ENCODE measurements around the gene PER2.
"Not testable (repeated sequence)": the region's sequence is repeated elsewhere in the genome, so short reads cannot be mapped to it uniquely, and the experiment has no call there.

The PER2 gene

DNA sequence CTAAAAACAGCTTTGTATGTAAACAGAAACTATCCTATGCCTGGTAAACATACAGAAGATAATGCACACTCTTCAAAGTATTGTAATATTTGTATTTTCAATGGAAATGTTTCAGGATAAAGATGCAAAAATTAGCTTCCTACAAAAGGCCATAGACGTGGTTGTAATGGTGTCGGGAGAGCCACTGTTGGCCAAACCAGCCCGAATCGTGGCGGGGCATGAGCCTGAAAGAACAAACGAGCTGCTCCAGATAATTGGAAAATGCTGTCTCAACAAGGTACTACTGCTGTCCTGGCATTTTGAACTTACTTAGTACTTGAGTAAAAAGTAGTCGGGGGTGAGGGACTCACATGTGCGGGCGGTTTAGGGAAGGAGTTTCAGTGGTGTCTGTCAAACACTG, 37.3 kb upstream of the PER2 start:
- no peak overlapping the region for H3K4me3 ChIP-seq (ENCODE audit: low read depth, low read length)
- no peaks in the 10 kb centered on the region for H3K9me3 ChIP-seq (ENCODE audit: control insufficient read depth, insufficient read depth, low read depth, low read length)
- 0 out of 2 replicates have a peak, but pooled peaks cover 2% of the 10 kb centered on the region for H3K4me1 ChIP-seq (ENCODE audit: control insufficient read depth, insufficient read depth, low read length)
- ChIA-PET CTCF (no interaction called here), POLR2A (no interaction called here)
- H3K27ac ChIP-seq (ENCODE audit: extremely low read depth, low read depth, low read length): no peak overlapping the region
- TF ChIP-seq ZNF24 (tag by site-specific recombination; IDR thresholded peaks at IDR 0.05): no peak
- TF ChIP-seq, protein P1, sequence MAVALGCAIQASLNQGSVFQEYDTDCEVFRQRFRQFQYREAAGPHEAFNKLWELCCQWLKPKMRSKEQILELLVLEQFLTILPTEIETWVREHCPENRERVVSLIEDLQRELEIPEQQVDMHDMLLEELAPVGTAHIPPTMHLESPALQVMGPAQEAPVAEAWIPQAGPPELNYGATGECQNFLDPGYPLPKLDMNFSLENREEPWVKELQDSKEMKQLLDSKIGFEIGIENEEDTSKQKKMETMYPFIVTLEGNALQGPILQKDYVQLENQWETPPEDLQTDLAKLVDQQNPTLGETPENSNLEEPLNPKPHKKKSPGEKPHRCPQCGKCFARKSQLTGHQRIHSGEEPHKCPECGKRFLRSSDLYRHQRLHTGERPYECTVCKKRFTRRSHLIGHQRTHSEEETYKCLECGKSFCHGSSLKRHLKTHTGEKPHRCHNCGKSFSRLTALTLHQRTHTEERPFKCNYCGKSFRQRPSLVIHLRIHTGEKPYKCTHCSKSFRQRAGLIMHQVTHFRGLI (tag by site-specific recombination; IDR thresholded peaks at IDR 0.05): peak; percentile 90
- TF ChIP-seq ZNF585B (tag by site-specific recombination; IDR thresholded peaks at IDR 0.05): no peak
- no peak for TF ChIP-seq ZNF133 (tag by site-specific recombination; IDR thresholded peaks at IDR 0.05)
- TF ChIP-seq ZNF626 (tag by site-specific recombination; IDR thresholded peaks at IDR 0.05): no peak
- H3K36me3 ChIP-seq (ENCODE audit: control insufficient read depth in 2 of 2, insufficient read depth in 1 of 2, low read length in 2 of 2): peaks cover 14 to 76% of the 10 kb centered on the region in 2 experiments; a peak in 2 of 3 replicates

DNA sequence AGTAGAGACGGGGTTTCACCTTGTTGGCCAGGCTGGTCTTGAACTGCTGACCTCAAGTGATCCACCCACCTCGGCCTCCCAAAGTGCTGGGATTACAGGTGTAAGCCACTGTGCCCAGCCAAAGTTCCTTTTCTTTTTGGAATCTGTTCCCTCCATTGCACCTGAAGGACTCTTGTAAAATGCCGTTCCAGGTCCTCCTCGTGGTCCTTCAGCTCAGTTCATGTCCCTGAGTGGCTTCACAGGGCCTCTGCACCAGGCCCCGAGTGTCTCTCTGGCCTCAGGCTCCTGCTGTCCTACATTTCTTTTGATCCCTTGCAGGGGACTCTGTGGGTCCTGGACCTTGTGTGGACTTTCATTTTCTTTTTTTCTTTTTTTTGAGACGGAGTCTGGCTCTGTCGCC, 35.8 kb upstream of the PER2 start:
- H3K27ac ChIP-seq (ENCODE audit: extremely low read depth, low read depth, low read length); H3K9me3 ChIP-seq (ENCODE audit: control insufficient read depth, insufficient read depth, low read depth, low read length); POLR2A ChIA-PET; H3K4me1 ChIP-seq (ENCODE audit: control insufficient read depth, insufficient read depth, low read length); H3K4me3 ChIP-seq (ENCODE audit: low read depth, low read length): not testable (repeated sequence)
- CTCF ChIA-PET: interaction anchor here (1.2 to 1.3 kb wide), 2 partner anchors 9 to 61 kb away, joined by 3 to 4 read pairs; no protein-coding TSS in a partner anchor
- H3K36me3 ChIP-seq (ENCODE audit: control insufficient read depth in 2 of 2, insufficient read depth in 1 of 2, low read length in 2 of 2): peaks cover 11 to 61% of the 10 kb centered on the region in 2 experiments; a peak in 2 of 3 replicates

DNA sequence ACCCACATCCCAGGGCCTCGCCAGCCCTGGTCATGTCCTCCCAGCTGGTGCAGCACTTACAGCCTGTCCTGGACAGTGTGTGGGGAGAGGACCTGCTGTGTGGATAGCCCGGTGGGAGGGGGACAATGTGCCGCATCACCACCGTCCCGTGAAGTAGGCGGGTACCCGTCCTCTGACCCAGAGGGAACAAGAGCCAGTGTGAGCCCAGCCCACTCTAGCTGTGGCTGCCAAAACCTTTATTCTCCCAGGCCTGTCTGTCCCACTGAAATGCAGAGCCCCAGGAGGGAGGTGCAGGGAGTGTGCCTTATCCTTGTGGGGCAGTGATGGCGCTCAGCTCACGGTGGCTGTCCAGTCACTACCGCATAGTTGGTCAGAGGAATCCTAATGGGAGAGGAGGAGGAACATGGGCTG, 33.6 kb upstream of the PER2 start:
- H3K4me3 ChIP-seq (ENCODE audit: low read depth, low read length): no peak overlapping the region
- POLR2A ChIA-PET: no interaction called here
- H3K27ac ChIP-seq (ENCODE audit: extremely low read depth, low read depth, low read length): no peak overlapping the region
- TF ChIP-seq ZFHX2 (tag by site-specific recombination; conservative IDR thresholded peaks at IDR 0.05): 0 out of 2 replicates have a peak, but pooled peaks have one; percentile 28
- peak; percentile 63; the same call in 1 of the 2 replicates for TF ChIP-seq EGR2 (tag by site-specific recombination; IDR thresholded peaks at IDR 0.05; ENCODE audit: low read depth)
- TF ChIP-seq, protein P2, sequence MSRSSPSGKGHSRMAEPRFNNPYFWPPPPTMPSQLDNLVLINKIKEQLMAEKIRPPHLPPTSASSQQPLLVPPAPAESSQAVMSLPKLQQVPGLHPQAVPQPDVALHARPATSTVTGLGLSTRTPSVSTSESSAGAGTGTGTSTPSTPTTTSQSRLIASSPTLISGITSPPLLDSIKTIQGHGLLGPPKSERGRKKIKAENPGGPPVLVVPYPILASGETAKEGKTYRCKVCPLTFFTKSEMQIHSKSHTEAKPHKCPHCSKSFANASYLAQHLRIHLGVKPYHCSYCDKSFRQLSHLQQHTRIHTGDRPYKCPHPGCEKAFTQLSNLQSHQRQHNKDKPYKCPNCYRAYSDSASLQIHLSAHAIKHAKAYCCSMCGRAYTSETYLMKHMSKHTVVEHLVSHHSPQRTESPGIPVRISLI (tag by site-specific recombination; IDR thresholded peaks at IDR 0.05): no peak
- H3K9me3 ChIP-seq (ENCODE audit: control insufficient read depth, insufficient read depth, low read depth, low read length): no peaks in the 10 kb centered on the region
- H3K36me3 ChIP-seq (ENCODE audit: control insufficient read depth in 2 of 2, insufficient read depth in 1 of 2, low read length in 2 of 2): peaks cover 5 to 39% of the 10 kb centered on the region in 2 experiments; a peak in 2 of 3 replicates
- 0 out of 2 replicates have a peak, but pooled peaks cover 2% of the 10 kb centered on the region for H3K4me1 ChIP-seq (ENCODE audit: control insufficient read depth, insufficient read depth, low read length)
- CTCF ChIA-PET: interaction anchor here (0.9 kb wide), 1 partner anchor 16 kb away, joined by 4 read pairs; no protein-coding TSS in a partner anchor

DNA sequence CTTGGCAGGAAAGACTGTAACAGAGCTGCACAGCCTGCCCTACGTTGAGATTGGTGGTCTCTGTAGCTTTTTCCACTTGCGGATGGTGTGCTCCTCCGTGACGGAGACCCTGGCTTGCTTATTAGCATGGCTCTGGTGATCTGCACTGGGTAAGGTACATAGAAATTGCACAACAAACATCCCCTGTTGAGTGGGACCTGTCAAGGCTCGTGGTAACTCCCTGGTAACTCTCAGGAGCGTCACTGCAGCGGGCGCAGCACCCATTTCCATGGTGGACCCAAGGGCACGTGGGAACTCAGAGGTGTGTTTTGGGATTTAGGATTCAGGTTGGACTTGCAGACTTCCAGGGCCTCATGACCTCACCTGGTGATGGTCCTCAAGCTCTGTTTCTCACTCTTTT, 33.1 kb upstream of the PER2 start:
- Histone ChIP-seq H3K9me3 (ENCODE audit: control insufficient read depth, insufficient read depth, low read depth, low read length) (no peaks in the 10 kb centered on the region), H3K27ac (ENCODE audit: extremely low read depth, low read depth, low read length) (no peak overlapping the region; the same call in 1 of the 2 replicates), H3K4me1 (ENCODE audit: control insufficient read depth, insufficient read depth, low read length) (0 out of 2 replicates have a peak, but pooled peaks cover 2% of the 10 kb centered on the region), H3K36me3 (ENCODE audit: control insufficient read depth in 2 of 2, insufficient read depth in 1 of 2, low read length in 2 of 2) (peaks cover 5 to 33% of the 10 kb centered on the region in 2 experiments; a peak in 2 of 3 replicates), H3K4me3 (ENCODE audit: low read depth, low read length) (peak overlapping the region; percentile 87)
- ChIA-PET CTCF (interaction anchor here (0.6 to 0.9 kb wide), 2 partner anchors 16 to 65 kb away, joined by 3 to 4 read pairs; no protein-coding TSS in a partner anchor), POLR2A (interaction anchor here (0.6 kb wide), 1 partner anchor 84 kb away, joined by 6 read pairs; no protein-coding TSS in a partner anchor)
- TF ChIP-seq ZNF555 (tag by site-specific recombination; conservative IDR thresholded peaks at IDR 0.05) (no peak), ZNF416 (tag by site-specific recombination; IDR thresholded peaks at IDR 0.05) (no peak), SCRT2 (tag by site-specific recombination; IDR thresholded peaks at IDR 0.05) (0 out of 2 replicates have a peak, but pooled peaks have one; percentile 75), ZNF394 (tag by site-specific recombination; IDR thresholded peaks at IDR 0.05; ENCODE audit: borderline replicate concordance) (no peak), OVOL3 (tag by site-specific recombination; IDR thresholded peaks at IDR 0.05) (no peak), SCRT1 (tag by site-specific recombination; IDR thresholded peaks at IDR 0.05; ENCODE audit: borderline replicate concordance) (0 out of 2 replicates have a peak, but pooled peaks have one; percentile 17)
- TF ChIP-seq, protein P3, sequence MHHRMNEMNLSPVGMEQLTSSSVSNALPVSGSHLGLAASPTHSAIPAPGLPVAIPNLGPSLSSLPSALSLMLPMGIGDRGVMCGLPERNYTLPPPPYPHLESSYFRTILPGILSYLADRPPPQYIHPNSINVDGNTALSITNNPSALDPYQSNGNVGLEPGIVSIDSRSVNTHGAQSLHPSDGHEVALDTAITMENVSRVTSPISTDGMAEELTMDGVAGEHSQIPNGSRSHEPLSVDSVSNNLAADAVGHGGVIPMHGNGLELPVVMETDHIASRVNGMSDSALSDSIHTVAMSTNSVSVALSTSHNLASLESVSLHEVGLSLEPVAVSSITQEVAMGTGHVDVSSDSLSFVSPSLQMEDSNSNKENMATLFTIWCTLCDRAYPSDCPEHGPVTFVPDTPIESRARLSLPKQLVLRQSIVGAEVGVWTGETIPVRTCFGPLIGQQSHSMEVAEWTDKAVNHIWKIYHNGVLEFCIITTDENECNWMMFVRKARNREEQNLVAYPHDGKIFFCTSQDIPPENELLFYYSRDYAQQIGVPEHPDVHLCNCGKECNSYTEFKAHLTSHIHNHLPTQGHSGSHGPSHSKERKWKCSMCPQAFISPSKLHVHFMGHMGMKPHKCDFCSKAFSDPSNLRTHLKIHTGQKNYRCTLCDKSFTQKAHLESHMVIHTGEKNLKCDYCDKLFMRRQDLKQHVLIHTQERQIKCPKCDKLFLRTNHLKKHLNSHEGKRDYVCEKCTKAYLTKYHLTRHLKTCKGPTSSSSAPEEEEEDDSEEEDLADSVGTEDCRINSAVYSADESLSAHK (tag by site-specific recombination; IDR thresholded peaks at IDR 0.05): no peak
- TF ChIP-seq, protein P4, sequence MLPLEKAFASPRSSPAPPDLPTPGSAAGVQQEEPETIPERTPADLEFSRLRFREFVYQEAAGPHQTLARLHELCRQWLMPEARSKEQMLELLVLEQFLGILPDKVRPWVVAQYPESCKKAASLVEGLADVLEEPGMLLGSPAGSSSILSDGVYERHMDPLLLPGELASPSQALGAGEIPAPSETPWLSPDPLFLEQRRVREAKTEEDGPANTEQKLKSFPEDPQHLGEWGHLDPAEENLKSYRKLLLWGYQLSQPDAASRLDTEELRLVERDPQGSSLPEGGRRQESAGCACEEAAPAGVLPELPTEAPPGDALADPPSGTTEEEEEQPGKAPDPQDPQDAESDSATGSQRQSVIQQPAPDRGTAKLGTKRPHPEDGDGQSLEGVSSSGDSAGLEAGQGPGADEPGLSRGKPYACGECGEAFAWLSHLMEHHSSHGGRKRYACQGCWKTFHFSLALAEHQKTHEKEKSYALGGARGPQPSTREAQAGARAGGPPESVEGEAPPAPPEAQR (tag by site-specific recombination; IDR thresholded peaks at IDR 0.05): no peak

All from HEK293 (cell line).